ENCODE data around the gene NLE1.
A peak's percentile ranks its signal among the peaks of the same experiment; 100 is the strongest.

The NLE1 gene

DNA sequence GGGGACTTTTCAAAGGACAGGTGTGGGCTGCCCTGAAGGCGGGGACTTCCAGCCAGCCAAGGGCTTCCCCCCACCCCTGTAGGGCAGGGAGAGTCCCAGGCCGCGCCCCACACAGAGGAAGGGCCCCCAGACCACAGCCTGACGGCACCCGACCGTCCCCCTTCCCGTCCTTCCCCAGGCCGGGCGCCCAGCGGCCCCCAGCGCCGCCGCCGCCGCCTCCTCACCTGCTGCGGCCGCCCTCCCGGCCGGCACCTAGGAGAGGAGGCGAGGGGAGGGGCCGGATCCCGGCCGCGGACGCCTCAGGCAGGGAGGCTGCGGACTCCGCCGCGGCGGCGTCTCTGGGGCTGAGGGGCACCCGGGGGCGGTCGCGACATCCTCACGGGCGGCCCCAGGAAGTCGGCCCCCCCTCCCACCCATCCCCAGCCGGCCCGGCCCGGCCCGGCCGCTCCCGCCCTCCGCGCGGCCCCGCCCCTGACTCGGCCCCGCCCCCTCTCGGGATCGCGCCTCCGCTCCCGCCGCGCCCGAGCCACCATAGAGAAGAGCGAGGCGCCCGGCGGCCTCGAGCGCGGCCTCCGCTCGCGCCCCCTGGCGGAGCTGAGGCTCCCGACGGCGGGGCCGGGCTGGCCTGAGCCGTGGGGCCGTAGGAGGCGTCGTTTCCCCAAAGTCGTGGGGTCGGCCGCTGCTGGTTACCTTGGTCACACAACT is 53.1 kb downstream of the NLE1 start:
- peak; percentile 32 for TF ChIP-seq CTCF (conservative IDR thresholded peaks at IDR 0.05; ENCODE audit: control insufficient read depth, insufficient read depth, low read depth, low read length)
- H3K4me3 ChIP-seq (ENCODE audit: control insufficient read depth, low read depth, low read length) = peak overlapping the region; percentile 88
- peak; percentile 65 for DNase-seq (ENCODE audit: low read depth)

DNA sequence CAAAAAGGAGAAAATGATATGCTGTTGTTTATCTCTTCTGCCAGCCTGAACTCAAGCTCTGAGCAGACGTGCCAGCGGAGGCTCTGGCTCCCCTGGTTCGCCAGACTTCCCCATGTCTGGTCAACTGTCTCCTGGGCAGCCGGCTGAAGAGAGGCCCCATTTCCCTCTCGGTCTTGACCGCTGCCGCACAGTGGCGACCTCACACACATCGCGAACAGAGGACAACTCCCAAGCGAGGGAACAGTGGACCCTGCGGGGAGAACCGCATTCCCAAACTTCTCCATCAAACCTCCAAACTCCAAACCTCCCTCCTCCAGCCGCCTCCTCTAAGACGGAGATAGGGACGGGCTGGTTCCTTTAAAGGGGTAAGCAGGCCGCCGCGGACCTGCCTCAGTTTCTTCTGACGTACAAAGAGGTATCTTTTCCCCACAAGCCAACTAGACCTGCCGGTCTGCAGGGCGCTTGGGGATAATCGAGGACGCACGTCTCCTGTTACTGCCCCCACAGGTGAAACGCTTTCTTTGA is 53.7 kb downstream of the NLE1 start:
- no peak for TF ChIP-seq CTCF (conservative IDR thresholded peaks at IDR 0.05; ENCODE audit: control insufficient read depth, insufficient read depth, low read depth, low read length)
- H3K4me3 ChIP-seq (ENCODE audit: control insufficient read depth, low read depth, low read length) = peak overlapping the region; percentile 88
- peak; percentile 44 for DNase-seq (ENCODE audit: low read depth)

DNA sequence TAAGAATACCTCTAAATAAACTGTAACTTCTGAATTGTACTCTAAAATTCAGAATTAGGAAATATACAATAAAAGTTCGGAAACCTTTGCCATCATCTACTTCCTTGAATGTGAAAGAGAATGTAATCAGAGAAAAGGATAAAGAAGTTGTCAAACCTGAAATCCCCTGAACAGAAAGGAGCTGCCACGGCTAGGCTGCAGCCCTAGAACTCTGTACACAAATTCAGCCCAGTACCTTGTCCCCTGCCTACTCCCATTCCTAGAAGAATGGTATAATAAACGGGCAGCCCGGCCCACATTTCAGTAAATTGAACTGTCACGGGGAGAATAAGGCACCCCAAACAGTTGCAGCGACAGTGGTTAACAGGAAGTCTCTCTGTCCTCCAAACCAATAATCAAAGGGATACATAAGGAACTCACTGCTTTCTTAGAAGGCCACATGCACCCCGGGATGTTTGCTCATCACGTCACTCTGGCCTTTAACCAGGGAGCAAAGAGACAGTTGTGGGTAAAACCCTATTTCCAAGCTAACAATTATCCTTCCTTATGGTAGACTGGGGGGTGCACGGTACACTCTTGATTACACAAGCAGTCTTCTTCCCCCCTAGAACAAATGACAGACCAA is 54.3 kb downstream of the NLE1 start:
- peak; percentile 37 for DNase-seq (ENCODE audit: low read depth)
- TF ChIP-seq CTCF (conservative IDR thresholded peaks at IDR 0.05; ENCODE audit: control insufficient read depth, insufficient read depth, low read depth, low read length) = no peak
- H3K4me3 ChIP-seq (ENCODE audit: control insufficient read depth, low read depth, low read length) = peak overlapping the region; percentile 88

DNA sequence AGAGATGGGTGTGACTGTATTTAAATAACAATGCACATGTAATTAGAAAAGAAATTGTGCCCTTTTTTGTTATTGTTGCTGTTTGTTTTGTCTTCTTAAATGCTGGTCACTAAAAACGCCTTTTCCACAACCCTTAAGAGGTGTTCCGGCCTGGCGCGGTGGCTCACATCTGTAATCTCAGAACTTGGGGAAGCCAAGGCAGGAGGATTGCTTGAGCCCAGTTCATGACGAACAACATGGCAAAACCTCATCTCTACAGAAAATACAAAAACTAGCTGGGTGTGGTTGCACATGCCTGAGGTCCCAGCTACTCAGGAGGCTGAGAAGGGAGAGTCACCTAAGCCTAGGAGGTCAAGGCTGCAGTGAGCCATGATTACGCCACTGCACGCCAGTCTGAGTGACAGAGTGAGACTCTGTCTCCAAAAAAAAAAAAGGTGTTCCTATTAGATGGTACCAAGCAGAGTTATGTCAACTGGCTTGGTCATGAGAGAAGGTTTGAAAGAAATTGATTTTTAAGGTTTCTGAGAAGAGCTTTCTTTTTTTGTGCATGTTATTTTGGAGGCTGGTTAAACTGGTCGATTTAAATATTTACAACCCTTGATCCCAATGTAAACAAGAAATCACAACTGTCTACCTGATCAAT is 55.1 kb downstream of the NLE1 start:
- no peak overlapping the region for H3K4me3 ChIP-seq (ENCODE audit: control insufficient read depth, low read depth, low read length)
- DNase-seq (ENCODE audit: low read depth) = no peak
- no peak for TF ChIP-seq CTCF (conservative IDR thresholded peaks at IDR 0.05; ENCODE audit: control insufficient read depth, insufficient read depth, low read depth, low read length)

DNA sequence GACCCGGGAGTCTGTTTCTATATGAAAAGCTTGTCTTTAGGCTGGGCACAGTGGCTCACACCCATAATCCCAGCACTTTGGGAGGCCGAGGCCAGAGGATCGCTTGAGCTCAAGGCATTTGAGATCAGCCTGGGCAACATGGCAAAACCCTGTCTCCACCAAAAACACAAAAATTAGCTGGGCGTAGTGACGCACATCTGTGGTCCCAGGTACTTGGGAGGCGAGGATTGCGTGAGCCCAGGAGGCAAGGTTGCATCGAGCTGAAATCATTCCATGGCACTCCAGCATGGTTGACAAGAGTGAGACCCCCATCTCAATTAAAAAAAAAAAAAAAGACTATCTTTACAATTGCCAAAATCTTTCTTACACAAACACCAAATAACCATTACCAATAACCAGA is 55.9 kb downstream of the NLE1 start:
- no peak overlapping the region for H3K4me3 ChIP-seq (ENCODE audit: control insufficient read depth, low read depth, low read length)
- no peak for DNase-seq (ENCODE audit: low read depth)
- no peak for TF ChIP-seq CTCF (conservative IDR thresholded peaks at IDR 0.05; ENCODE audit: control insufficient read depth, insufficient read depth, low read depth, low read length)

GRCh38 chr17:35084987-35085386 is 57.1 kb downstream of the NLE1 start:
- no peak overlapping the region for H3K4me3 ChIP-seq (ENCODE audit: control insufficient read depth, low read depth, low read length)
- no peak for TF ChIP-seq CTCF (conservative IDR thresholded peaks at IDR 0.05; ENCODE audit: control insufficient read depth, insufficient read depth, low read depth, low read length)
- DNase-seq (ENCODE audit: low read depth) = peak; percentile 82

Measured in fibroblast of mammary gland (primary cell).